Measurements from ENCODE around the gene KLHL40. TPM values are rescaled to one million over a fixed set of nuclear protein-coding genes. Genes with fewer than 3 reads are reported as not detected.
A peak's percentile ranks its signal among the peaks of the same experiment; 100 is the strongest.

Gene KLHL40
- total RNA-seq, 1 donor from 2014 or later = 0.11 TPM

DNA sequence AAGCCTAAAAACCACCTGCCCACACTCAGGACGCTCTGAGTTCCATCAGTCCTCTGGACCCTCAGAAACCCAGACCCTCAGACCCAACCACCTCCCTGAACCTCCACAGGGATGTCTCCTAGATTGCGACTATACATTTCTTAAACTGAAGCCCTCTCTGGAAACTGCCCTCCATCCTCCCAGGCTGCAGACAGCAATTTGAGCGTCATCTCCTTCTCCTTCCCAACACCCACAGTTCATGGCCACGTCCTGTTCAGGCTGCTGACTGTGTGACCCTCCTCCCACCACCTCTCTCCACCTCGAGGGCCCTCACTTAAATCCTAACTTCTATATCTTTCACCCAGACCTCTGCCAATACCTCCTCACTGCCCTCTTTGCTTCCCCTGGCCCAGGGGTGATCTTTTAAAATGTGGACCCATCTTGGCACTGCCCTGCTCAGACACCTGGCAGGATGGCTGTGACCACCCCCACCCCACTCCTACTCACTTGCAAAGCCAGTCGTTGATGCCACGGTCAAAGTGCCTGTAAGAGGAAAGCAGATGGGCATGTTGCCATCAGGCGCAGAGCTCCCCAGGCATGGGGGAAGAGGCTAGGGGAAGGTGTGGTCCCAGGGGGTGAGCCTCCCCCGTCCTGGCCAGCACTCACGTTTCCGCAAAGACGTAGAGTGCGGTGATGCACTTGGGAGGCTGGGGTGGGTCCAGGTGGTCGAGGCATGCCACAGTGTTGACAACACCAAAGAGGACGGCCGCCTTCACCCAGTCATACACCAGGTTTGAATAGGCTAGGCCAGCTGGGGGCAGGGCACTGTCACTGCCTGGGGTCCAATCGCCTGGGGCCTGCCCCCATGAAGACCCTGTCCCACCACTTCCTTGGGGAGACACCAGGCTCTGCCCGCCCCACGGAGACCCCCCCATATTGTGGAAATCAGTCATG lies 11.3 kb downstream of the KLHL40 start:
- ATAC-seq (ENCODE audit: poor library complexity) (no peak), DNase-seq (no peak)
- intact Hi-C loops (cut with DNase I) = no loop called here

DNA sequence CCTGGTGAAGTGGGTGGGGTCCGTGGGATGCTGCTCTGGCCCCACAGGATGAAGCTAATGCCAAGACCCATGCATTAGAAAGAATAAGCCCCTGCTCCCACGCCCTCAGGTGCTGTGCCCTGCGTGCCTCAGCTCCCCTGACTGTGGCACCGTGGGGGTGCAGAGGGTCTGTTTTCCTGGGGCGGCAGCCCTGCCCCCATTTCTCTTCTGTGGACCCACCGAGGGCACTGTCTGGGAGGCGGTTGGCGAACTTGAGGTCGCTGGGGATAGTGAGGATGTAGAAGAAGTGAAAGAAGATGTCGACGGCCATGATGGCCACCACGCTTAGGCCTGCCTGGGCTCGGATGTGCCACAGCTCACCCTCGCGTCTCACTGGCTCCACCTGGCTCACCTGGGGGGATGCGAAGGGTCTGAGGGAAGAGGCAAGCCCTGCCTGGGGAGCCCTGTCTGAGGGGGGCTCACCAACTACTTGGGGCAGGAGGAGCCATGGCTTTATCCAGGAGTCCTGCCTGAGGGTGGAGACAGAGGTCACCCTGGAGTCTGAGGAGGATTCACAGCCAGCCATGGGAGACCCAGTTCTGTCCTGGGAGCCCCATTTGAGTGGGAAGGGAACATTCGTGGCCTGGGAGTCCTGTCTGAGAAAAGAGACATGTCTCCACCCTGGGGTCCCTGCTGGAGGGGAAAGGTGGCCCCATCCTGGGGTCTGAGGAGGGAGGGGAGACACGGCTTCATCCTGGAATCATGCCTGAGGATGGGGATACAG lies 12.1 kb downstream of the KLHL40 start:
- intact Hi-C loops (cut with DNase I) = no loop called here
- DNase-seq (no peak), ATAC-seq (ENCODE audit: poor library complexity) (no peak)

DNA sequence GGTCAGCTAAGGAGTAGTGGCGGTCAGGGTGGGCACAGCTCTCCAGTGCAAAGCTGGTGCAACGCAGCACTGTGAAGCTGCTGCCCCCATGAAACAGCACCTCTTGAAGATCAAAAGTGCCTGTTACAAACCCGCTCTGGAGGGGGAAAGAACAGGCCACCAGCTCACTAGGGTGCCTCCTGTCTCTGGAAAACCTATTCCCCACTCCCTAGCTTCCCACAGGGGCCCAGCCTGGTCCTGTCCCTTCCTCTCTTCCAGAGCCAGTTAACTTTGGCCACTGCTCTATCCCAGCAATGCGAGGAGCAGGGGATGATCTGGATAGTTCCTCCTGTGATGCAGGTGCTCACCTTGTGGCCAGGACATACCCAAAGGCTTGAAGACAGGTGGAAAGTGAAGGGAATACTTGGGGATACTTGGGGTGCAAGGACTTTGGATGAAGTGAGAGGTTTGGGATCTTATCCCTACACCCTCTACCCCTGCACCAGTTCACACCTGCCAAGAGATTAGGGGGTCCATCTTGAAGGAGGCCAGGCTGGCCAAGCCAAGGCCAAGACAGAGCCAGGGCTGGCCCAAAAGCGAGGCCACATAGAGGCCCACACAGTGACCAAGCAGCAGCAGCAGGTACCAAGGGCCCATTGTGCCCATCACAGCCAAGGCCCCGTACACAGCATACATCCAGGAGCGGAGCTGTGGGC lies 13.0 kb downstream of the KLHL40 start:
- DNase-seq = no peak
- intact Hi-C loops (cut with DNase I) = no loop called here
- ATAC-seq (ENCODE audit: poor library complexity) = no peak

DNA sequence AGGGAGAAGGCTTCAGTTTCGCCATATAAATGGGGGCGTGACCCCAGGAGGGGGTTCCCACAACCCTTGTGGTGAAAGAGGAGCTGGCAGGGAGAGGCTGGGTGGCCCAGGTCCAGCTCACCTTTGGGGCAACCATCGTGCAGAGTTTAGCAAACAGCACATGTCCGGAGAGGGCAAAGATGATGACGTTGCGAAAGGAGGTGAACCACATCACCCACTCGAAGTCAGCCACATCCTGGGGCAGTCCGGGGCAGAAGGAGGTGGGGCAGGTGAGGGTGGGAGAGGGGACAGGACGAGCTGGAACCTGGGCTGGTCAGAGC lies 13.5 kb downstream of the KLHL40 start:
- ATAC-seq (ENCODE audit: poor library complexity) (no peak), DNase-seq (no peak)
- intact Hi-C loops (cut with DNase I) = no loop called here

DNA sequence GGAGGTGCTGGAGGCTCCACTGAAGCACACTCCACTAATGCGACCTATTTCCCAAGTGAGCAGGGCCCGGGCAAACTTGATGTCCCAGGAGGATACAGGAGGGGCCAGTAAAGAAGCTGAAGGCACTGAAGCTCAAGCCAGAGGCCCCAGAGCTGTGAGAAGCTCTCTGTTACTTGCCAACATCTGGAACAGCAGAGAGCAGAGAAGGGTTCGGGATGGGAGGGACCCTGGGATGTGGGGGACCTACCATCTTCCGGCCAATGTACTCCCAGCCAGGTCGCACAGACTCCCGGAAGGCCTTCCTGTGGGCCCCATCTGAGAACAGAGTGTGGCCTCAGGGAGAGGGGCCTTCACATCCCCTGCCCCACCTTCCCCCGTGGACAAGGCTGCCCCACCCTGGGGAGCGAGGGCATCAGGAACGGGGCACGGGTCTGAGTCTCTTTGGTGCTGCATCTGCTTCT lies 14.2 kb downstream of the KLHL40 start:
- intact Hi-C loops (cut with DNase I) = no loop called here
- ATAC-seq (ENCODE audit: poor library complexity) = no peak
- DNase-seq = no peak

DNA sequence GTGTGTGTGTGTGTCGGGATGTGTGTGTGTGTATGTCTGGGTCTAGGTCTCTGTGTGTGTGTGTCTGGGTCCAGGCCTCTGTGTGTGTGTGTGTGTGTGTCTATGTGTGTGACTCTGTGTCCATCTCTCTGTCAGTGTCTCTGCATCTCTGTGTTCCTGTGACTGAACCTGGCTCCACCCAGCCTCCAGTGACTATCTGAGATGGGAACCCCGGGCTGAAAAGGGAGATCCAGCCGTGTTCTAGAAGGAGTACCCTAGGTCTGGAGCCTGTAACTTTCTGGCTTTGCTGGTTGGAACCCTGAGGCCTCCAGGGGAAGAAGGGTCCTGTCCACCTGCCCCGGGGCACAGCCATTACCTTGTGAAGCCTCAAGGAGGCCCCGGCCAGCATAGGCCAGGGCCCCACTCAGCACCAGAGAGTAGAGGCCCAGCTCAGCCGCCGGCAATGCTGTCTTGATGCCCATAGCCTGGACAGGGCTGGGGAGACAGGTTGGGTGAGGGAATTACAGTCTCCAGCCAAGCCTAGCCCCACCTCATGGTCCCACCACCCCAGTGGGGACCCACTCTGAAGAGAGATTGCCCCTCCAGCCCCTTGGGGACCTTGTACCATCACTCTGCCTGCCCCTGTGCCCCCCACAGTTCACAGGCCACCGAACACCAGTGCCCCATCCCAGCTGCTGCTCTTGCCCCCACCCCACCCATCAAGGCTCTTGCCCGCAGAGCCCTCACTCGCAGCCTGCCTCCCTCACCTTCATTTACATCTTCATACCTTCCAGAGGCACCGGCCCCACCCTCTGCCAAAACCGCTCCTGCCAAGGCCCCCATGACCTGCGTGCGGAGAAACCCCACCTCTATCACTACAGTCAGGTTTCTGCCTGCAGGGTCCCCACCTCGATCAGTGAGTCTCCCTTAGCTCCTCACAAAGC lies 15.3 kb downstream of the KLHL40 start:
- ATAC-seq (ENCODE audit: poor library complexity) = no peak
- no peak for DNase-seq
- intact Hi-C loops (cut with DNase I) = loop anchor here (5.0 kb wide), 1 partner anchor 42 kb away; no protein-coding TSS in a partner anchor

DNA sequence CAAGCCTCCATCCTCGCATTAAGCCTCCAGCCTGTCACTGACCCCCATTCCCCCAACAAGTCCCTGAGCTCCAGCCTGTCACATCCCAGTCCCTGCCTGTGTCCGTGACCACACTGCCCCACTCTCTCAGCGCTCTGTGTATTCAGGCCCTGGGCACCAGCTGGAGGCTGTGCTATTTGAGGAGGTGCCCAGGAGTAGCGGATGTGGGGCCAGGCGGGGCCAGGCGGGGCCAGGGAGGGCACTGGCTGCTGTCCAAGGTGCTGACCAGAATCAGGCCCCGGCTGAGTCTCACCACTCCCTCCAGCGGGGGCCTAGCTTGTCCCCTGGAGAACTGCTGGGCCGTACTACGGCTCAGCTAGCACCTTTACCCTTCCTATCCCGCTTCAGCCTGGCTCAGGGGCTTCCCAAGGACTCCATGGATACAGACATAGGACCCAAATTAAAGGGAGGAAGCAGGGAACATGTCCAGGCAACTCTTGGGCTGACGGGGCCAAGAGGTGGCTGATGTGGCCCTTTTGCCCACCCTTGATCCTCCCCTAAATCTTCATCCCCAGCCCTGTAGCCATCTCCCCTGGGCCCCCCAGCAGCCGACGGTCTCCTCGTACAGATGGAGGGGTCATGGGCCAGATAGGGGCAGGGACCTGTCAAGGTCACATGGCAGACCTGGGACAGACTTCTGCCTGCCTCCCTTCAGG lies 16.2 kb downstream of the KLHL40 start:
- ATAC-seq (ENCODE audit: poor library complexity) (peak; percentile 74), DNase-seq (peak; percentile 89)
- intact Hi-C loops (cut with DNase I) = loop anchor here (5.0 kb wide), 1 partner anchor 41 kb away; no protein-coding TSS in a partner anchor

DNA sequence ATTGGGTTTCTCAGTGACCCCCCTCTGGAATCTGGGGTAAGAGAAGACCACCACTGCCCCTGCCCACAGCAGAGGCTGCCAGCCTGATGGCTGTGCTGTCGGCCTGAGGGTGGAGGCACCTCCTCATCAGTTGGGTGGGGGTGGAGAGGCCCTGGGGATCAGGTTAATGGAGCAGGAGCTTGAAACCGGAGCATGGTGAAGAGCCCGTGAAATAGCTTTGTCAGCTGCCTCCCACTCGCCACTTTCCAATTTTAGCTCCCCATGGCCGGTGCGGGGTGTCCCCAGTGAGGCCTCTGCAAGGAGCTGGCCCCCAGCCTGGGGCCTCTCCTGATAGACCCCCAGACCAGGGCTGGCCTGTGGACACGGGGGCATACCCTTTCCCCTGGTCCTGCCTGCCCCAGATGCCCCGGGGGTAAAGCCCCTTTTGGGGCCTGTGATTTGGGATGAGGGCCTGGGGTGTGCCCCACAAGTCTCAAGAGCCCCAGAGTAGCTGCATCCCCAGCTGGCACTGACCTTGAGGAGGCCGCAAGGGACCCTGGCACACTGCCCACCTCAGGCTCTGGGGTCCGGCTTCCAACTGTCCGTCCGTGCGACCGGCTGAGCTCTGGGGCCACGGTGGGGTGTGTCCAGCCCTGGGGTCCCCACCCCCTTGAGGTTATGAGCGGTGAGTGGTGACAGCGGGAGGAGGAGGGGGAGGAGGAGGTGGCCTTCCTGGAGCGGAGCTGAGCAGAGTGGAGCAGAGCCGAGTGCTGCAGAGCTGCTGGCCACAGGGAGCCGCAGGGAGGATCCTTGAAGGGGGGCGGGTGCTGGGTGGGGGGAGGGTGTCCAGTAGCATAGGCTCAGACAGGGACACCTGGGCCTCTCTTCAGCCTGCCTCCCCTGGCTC lies 17.0 kb downstream of the KLHL40 start, which contains the start of gene HHATL:
TSS of gene HHATL (minus strand) at position 733 of the 886 bp plus-strand sequence. CDS start 1,972 bp downstream, outside the sequence.
- intact Hi-C loops (cut with DNase I) = loop anchor here (5.0 kb wide), 1 partner anchor 40 kb away; no protein-coding TSS in a partner anchor
- peak; percentile 84 for DNase-seq
- ATAC-seq (ENCODE audit: poor library complexity) = peak; percentile 75

DNA sequence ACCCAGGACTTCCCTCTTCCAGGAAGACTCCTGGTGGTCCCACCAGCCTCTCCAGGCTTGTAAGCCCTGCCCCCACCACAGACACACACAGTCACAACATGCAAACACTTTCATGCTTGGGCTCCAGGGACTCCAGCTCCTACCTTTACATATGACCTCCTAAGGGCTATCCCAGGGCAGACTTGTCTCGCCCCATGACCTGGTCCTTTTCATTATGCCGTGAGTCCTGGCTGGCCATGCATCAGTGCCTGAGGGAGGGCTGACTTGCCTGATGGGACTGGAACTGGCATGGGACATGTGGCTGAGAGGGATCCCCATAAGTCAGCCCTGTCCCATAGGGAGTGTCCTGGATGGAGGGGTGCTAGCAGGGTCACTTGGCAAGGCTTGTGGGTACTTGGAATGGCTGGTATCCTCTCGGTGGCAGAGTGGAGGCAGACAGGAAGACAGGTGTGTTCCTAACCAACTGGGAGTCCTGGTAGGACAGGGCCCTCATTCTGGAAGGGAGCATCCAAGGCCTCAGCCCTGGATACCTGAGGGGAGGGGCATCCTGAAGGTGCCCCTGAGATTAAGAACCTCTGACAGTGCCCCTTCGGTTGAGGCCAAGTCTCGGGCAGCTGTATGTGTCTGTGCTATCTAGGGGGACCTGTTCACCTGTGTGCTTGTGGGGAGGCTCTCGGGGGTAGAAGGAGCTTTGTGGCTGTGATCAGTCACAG lies 17.8 kb downstream of the KLHL40 start:
- DNase-seq = no peak

DNA sequence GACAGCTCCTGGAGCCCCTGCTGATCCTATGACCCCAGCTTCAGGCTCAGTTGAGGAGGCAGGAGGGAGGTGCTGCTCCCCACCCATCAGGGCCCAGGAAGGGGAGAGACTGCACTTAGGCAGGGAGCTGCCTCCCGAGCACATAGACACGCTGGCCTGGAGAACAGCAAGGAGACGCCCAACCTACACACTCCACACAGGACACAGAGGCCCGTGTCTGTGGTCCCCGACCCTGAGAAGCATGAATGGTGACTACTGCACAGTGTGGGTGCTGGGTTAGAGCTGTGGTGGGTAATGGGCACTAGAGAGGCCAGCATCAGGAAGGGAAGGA lies 18.3 kb downstream of the KLHL40 start:
- intact Hi-C loops (cut with DNase I) = loop anchor here (5.0 kb wide), 1 partner anchor 39 kb away; no protein-coding TSS in a partner anchor
- DNase-seq = no peak
- no peak for ATAC-seq (ENCODE audit: poor library complexity)

More for the DNA sequence above, 17.8 kb downstream of the KLHL40 start:
- intact Hi-C loops (cut with DNase I) = loop anchor here (5.0 kb wide), 1 partner anchor 39 kb away; no protein-coding TSS in a partner anchor
- ATAC-seq (ENCODE audit: poor library complexity) = no peak

DNA sequence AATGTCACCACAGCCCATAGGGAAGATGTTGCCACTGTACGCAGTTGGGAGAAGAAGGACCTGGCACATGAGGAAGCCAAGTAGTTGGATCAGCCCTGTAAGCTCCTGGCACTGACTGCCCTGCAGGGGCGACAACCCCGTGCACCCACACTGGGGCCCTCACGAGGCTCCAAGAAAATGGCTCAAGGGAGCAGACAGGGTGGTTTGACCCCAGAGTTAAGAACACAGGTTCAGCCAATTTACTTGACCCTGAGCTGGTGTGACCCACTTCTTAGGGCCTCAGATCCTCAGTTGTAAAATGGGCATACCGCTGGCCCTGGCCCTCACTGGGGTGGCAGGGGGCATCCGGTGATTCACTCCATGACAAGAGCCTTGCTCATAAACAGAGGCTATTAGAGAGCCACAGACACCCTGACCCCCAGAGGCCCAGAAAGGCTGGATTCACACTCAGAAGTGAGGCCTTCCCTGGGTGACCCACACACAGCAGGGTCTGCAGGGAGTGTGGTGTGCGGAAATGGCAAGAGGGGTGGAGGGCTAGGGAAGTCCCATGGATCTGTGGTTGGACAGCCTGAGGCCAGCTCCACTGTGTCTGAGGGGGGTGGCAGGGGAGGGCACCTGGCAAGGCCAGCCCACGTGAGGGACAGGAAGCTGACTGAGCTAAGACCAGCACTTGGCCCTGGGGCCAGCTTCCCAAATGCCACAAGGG lies 19.0 kb downstream of the KLHL40 start:
- ATAC-seq (ENCODE audit: poor library complexity) = no peak
- no peak for DNase-seq

DNA sequence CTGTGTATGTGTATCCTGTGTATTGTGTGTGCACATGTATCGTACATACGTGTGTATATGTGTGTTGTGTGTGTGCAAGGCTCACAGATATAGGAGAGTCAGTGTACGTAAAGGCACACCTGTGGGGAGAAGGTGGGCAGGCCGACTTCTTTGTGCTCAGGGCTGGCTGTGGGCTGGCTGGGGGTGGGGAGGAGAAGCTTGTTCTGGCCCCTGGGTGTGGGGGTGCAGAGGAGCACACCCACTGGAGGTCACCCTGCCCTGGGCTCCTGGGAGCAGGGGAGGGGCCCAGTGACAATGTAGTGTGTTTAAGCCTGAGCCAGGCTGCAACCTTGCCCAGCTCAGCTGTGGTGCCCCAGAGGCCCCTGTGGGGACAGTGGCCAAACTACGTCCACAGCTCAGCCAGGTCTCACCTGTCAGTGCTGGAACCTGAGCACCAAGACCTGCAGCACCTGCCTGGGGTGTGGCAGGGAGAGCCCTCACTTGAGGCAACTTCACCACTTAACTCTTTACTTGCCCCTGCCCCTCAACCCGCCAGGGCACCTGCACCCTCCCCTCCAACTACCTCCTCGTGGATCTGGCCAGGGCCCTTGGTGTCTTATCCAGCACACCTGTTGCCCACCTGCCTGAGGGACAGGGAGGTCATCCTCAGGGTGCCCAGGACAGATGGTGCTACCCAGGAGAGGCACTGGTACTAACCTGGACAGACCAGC lies 19.9 kb downstream of the KLHL40 start:
- intact Hi-C loops (cut with DNase I) = no loop called here
- no peak for DNase-seq
- no peak for ATAC-seq (ENCODE audit: poor library complexity)

More for the DNA sequence above, 19.0 kb downstream of the KLHL40 start:
- intact Hi-C loops (cut with DNase I) = loop anchor here (5.0 kb wide), 1 partner anchor 38 kb away; no protein-coding TSS in a partner anchor

DNA sequence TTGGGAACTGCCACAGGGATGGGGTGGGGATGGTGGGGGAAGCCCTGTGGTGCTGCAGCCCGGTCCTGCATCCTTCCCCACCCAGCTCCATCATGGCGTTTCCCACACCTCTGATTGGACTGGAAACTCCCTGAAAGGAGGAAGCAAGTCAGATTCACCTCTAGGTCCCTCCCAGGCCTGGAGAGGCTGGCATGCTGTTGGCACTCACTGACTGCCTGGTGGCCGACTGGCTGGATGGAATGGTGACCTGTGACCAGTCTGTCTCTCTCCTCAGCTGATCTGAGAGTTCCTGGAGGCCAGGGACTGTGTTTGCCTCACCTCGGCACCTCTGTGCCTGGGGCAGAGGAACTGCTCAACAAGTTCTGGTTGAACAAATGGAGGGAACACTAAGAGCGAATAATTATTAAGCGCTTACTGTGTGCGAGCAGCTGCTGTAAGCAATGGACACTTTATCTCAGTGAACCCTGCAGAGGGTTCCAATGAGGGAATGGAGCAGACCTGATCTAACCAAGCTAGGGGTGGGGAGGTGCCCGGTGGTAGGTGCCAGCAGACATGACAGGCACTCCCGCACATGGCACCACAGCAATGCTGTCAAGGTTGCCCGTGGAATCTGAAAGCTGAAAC lies 20.7 kb downstream of the KLHL40 start:
- intact Hi-C loops (cut with DNase I) = no loop called here
- ATAC-seq (ENCODE audit: poor library complexity) (peak; percentile 14), DNase-seq (peak; percentile 63)
